HepG2 (cell line): Measurements from ENCODE around the gene CALY. TPM values are rescaled to one million over a fixed set of nuclear protein-coding genes. Genes with fewer than 3 reads are reported as not detected.

Experiments
- AFF4 ChIP-seq: sonication (generic); formaldehyde crosslinking; IDR thresholded peaks from 2 replicates; pipeline ENCODE4 v1.4.0; 2020; ENCODE audit warnings: missing genetic modification reagents
- CBFB ChIP-seq: sonication (generic); formaldehyde crosslinking; IDR thresholded peaks from 2 replicates; pipeline ENCODE4 v1.4.0; 2020; ENCODE audit warnings: missing genetic modification reagents
- CSRNP1 ChIP-seq: sonication (generic); formaldehyde crosslinking; IDR thresholded peaks from 2 replicates; pipeline ENCODE4 v1.8.1; 2023; ENCODE audit warnings: mild to moderate bottlenecking, missing genetic modification reagents
- ELF1 ChIP-seq: sonication (generic); formaldehyde crosslinking; IDR thresholded peaks from 2 replicates; pipeline ENCODE4 v1.4.0; 2020; ENCODE audit warnings: missing genetic modification reagents
- FLYWCH1 ChIP-seq: sonication (generic); formaldehyde crosslinking; IDR thresholded peaks from 2 replicates; pipeline ENCODE4 v1.8.1; 2023; ENCODE audit warnings: mild to moderate bottlenecking, missing genetic modification reagents
- GTF2F1 ChIP-seq: fragments of 150-350 bp; IDR thresholded peaks from 2 replicates; pipeline ENCODE4 v1.6.1; 2014; ENCODE audit warnings: low read length
- NFIC ChIP-seq: IDR thresholded peaks from 2 replicates; pipeline ENCODE4 v1.6.1; 2012; ENCODE audit warnings: mild to moderate bottlenecking, low read length, inconsistent platforms
- NFRKB ChIP-seq: fragments of 450-650 bp; IDR thresholded peaks from 2 replicates; pipeline ENCODE4 v1.6.1; 2017
- NR2F1 ChIP-seq, 2 experiments: fragments of 450-650 bp in 1 of 2; formaldehyde crosslinking in 1 of 2; IDR thresholded peaks; 2 replicates each; pipeline versions ENCODE4 v1.5.0 to v1.6.1; 2016 to 2020; ENCODE audit warnings: mild to moderate bottlenecking in 1 of 2, missing compliant biosample characterization in 1 of 2, missing genetic modification reagents in 1 of 2, moderate library complexity in 1 of 2
- NR2F6 ChIP-seq, 2 experiments: IDR thresholded peaks; 2 replicates each; pipeline ENCODE4 v1.6.1; 2016; ENCODE audit warnings: antibody characterized with exemption in 1 of 2, mild to moderate bottlenecking in 1 of 2
- SOX6 ChIP-seq, 2 experiments: fragments of 450-650 bp in 1 of 2; sonication (generic) in 1 of 2; formaldehyde crosslinking in 1 of 2; IDR thresholded peaks; 2 replicates each; pipeline versions ENCODE4 v1.4.0 to v1.6.1; 2017 to 2020; ENCODE audit warnings: antibody characterized with exemption in 1 of 2, mild to moderate bottlenecking in 1 of 2, missing genetic modification reagents in 1 of 2
- ZC3H4 ChIP-seq: sonication (generic); formaldehyde crosslinking; IDR thresholded peaks from 2 replicates; pipeline ENCODE4 v1.4.0; 2020; ENCODE audit warnings: missing genetic modification reagents, borderline replicate concordance
- ZFY ChIP-seq: sonication (generic); formaldehyde crosslinking; IDR thresholded peaks from 2 replicates; pipeline ENCODE4 v1.4.0; 2020; ENCODE audit warnings: missing genetic modification reagents
- ZMYM2 ChIP-seq: sonication (generic); formaldehyde crosslinking; IDR thresholded peaks from 2 replicates; pipeline ENCODE4 v1.8.0; 2022; ENCODE audit warnings: mild to moderate bottlenecking, missing genetic modification reagents
- ZNF205 ChIP-seq: IDR thresholded peaks from 2 replicates; pipeline ENCODE4 v1.6.1; 2018; ENCODE audit warnings: missing biosample characterization, missing genetic modification reagents
- ZNF224 ChIP-seq: sonication (generic); formaldehyde crosslinking; IDR thresholded peaks from 2 replicates; pipeline ENCODE4 v1.5.0; 2020; ENCODE audit warnings: mild to moderate bottlenecking, missing genetic modification reagents
- ZNF251 ChIP-seq: sonication (generic); formaldehyde crosslinking; IDR thresholded peaks from 2 replicates; pipeline ENCODE4 v1.9.0; 2021; ENCODE audit warnings: mild to moderate bottlenecking, missing genetic modification reagents
- ZNF329 ChIP-seq: sonication (generic); formaldehyde crosslinking; IDR thresholded peaks from 2 replicates; pipeline ENCODE4 v1.9.0; 2021; ENCODE audit warnings: low read depth, mild to moderate bottlenecking, missing genetic modification reagents
- ZNF496 ChIP-seq: sonication (generic); formaldehyde crosslinking; IDR thresholded peaks from 2 replicates; pipeline ENCODE4 v1.8.1; 2023; ENCODE audit warnings: mild to moderate bottlenecking, moderate library complexity, missing genetic modification reagents; ENCODE audit not compliant: insufficient replicate concordance
- ZNF550 ChIP-seq: sonication (generic); formaldehyde crosslinking; IDR thresholded peaks from 2 replicates; pipeline ENCODE4 v1.4.0; 2020; ENCODE audit warnings: mild to moderate bottlenecking, missing genetic modification reagents, borderline replicate concordance
- ZNF724P ChIP-seq: sonication (generic); formaldehyde crosslinking; IDR thresholded peaks from 2 replicates; pipeline ENCODE4 v1.8.0; 2022; ENCODE audit warnings: missing genetic modification reagents, borderline replicate concordance
- ZNF883 ChIP-seq: sonication (generic); formaldehyde crosslinking; IDR thresholded peaks from 2 replicates; pipeline ENCODE4 v1.5.1; 2020; ENCODE audit warnings: mild to moderate bottlenecking, missing genetic modification reagents; ENCODE audit errors: not compliant biosample characterization
- polyA plus RNA-seq, 8 experiments: library from polyadenylated mRNA; depleted of rRNA in 3 of 8; stranded (reverse) in 7 of 8; unstranded in 1 of 8; fragments of >200 nt; fragmentation: Illumina TruSeq in 4 of 8; extraction: Trizol in 4 of 8; gene quantifications; 2 replicates each; pipeline versions ENCODE4 v1.2.1 to v1.2.3, GENCODE V29; 2011 to 2016; ENCODE audit warnings: low read depth in 4 of 8, missing spikeins in 1 of 8, mixed read lengths in 1 of 8; ENCODE audit not compliant: insufficient read depth in 1 of 8
- total RNA-seq, 5 experiments: library from RNA; depleted of rRNA; stranded (reverse); fragments of >200 nt; fragmentation: Illumina TruSeq; extraction: Trizol; gene quantifications; 2 replicates each; pipeline ENCODE4 v1.2.3, GENCODE V29; 2016; ENCODE audit warnings: low read depth in 1 of 5
- TF ChIP-seq, protein P1 (sequence below): IDR thresholded peaks from 2 replicates; pipeline ENCODE4 v1.6.1; 2016
- TF ChIP-seq, protein P2 (sequence below): sonication (generic); IDR thresholded peaks from 2 replicates; pipeline ENCODE4 v1.6.1; 2016; ENCODE audit warnings: low read depth, borderline replicate concordance

The CALY gene
- total and polyA plus RNA-seq, 2 of the 13 experiments (the other 11 are each of a cell fraction or from before 2014, with no cell fraction given) = 0.08 TPM; not detected in 1

DNA sequence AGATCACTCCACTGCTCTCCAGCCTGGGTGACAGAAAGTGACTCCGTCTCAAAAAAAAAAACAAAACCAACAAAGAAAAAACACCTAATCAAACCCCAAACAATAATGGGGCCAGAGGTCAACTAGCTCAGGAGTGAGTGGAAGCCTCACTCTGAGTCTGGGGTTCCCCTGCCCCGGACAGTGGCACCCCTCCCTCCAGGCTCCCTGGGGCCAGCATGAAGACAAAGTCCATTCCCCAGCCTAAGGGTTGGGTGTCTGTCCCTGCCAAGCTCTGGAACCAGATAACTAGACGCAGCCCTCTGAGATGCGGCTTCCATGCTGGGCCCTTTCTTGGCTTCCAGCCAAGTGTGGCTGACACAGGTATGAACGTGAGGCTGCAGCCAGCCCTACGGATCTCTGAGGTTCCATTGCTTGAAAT lies 22.9 kb upstream of the CALY start (continued):
- TF ChIP-seq, protein P1, sequence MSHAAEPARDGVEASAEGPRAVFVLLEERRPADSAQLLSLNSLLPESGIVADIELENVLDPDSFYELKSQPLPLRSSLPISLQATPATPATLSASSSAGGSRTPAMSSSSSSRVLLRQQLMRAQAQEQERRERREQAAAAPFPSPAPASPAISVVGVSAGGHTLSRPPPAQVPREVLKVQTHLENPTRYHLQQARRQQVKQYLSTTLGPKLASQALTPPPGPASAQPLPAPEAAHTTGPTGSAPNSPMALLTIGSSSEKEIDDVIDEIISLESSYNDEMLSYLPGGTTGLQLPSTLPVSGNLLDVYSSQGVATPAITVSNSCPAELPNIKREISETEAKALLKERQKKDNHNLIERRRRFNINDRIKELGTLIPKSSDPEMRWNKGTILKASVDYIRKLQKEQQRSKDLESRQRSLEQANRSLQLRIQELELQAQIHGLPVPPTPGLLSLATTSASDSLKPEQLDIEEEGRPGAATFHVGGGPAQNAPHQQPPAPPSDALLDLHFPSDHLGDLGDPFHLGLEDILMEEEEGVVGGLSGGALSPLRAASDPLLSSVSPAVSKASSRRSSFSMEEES = peak; percentile 17; the same call in 1 of the 2 replicates
- TF ChIP-seq ZNF883 (CRISPR knock-in tag) = no peak
- no peak for TF ChIP-seq FLYWCH1 (CRISPR knock-in tag)
- no peak for TF ChIP-seq ELF1
- no peak for TF ChIP-seq ZNF550 (CRISPR knock-in tag)
- peak; percentile 4; the same call in 1 of the 2 replicates for TF ChIP-seq ZMYM2
- no peak for TF ChIP-seq ZNF251
- no peak for TF ChIP-seq AFF4 (CRISPR knock-in tag)
- TF ChIP-seq NFRKB = no peak
- no peak; the same call in 1 of the 2 replicates for TF ChIP-seq GTF2F1
- TF ChIP-seq, protein P2, sequence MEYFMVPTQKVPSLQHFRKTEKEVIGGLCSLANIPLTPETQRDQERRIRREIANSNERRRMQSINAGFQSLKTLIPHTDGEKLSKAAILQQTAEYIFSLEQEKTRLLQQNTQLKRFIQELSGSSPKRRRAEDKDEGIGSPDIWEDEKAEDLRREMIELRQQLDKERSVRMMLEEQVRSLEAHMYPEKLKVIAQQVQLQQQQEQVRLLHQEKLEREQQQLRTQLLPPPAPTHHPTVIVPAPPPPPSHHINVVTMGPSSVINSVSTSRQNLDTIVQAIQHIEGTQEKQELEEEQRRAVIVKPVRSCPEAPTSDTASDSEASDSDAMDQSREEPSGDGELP = peak; percentile 39; the same call in 1 of the 2 replicates
- TF ChIP-seq ZC3H4 (CRISPR knock-in tag) = no peak
- peak; percentile 12; the same call in 1 of the 2 replicates for TF ChIP-seq ZNF205 (CRISPR knock-in tag)
- no peak for TF ChIP-seq ZNF329 (CRISPR knock-in tag)
- peak; percentile 78 for TF ChIP-seq NFIC
- peak; percentile 54 to 62; a peak in 3 of 4 replicates for TF ChIP-seq NR2F1 (CRISPR knock-in tag; IDR thresholded peaks at IDR 0.05)
- TF ChIP-seq SOX6 (IDR thresholded peaks at IDR 0.05) = no peak
- peak; percentile 87 for TF ChIP-seq SOX6 (CRISPR knock-in tag; IDR thresholded peaks at IDR 0.05)
- peak; percentile 83 for TF ChIP-seq NR2F6 (IDR thresholded peaks at IDR 0.05)
- TF ChIP-seq NR2F6 (CRISPR knock-in tag; IDR thresholded peaks at IDR 0.05) = peak; percentile 57
- no peak for TF ChIP-seq CBFB
- TF ChIP-seq ZNF224 (CRISPR knock-in tag) = no peak
- TF ChIP-seq ZNF724P (CRISPR knock-in tag) = no peak
- TF ChIP-seq ZNF496 = no peak
- no peak for TF ChIP-seq CSRNP1 (CRISPR knock-in tag)
- peak; percentile 34; the same call in 1 of the 2 replicates for TF ChIP-seq ZFY (CRISPR knock-in tag)
